HAP-1 (cell line): Measurements from ENCODE around the gene SLFN12.

Experiments used
- DNase-seq, 2 experiments: peaks; one replicate each; pipeline ENCODE4 v3.0.0-alpha.2; 2016 to 2020; ENCODE audit warnings: low spot score in 2 of 2
- H3K27me3 ChIP-seq: fragments of 250-450 bp; sonication (Bioruptor Pico); 2 replicates; pipeline ENCODE4 v1.5.1; 2020; ENCODE audit warnings: low read depth, mild to moderate bottlenecking, moderate library complexity
- H3K36me3 ChIP-seq: fragments of 250-450 bp; sonication (Bioruptor Pico); replicated peaks from 2 replicates; pipeline ENCODE4 v1.5.1; 2020; ENCODE audit warnings: mild to moderate bottlenecking
- H3K4me1 ChIP-seq: fragments of 250-450 bp; sonication (Bioruptor Pico); 2 replicates; pipeline ENCODE4 v1.5.1; 2020; ENCODE audit warnings: mild to moderate bottlenecking
- H3K4me3 ChIP-seq: fragments of 250-450 bp; sonication (Bioruptor Pico); 2 replicates; pipeline ENCODE4 v1.5.1; 2020; ENCODE audit warnings: mild to moderate bottlenecking, moderate library complexity
- H3K9me3 ChIP-seq: fragments of 250-450 bp; sonication (Bioruptor Pico); 2 replicates; pipeline ENCODE4 v1.5.1; 2020; ENCODE audit warnings: mild to moderate bottlenecking, moderate library complexity
- in situ Hi-C: fragments of 300-500 bp; cut with MboI; formaldehyde crosslinking; loops from 3 replicates; pipeline ENCODE4 v1.14.3; 2020; ENCODE audit warnings: low sequenced_read_pairs, inconsistent platforms, mixed read lengths

Gene SLFN12

DNA sequence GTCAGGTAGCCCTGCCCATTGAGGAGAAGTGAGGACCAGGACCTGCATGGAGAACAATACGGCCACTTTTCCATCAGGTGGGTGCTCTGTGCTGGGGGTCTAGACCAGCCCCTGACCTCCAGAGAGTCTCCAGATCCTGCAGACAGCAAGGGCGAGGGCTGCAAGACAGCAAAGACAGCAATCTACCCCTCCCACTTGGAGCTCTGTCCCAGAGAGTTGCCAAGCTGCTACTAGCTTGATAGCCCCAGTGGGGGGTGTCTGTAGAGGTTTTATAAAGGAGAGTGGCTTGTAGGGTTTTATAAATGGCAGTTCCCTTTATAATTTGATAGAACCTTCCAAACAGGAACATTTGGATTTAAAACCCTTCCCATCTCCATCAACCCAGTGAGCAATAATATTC, 42.1 kb downstream of the SLFN12 start:
- in situ Hi-C loops, result no loop called here
- H3K4me3 ChIP-seq, result no peak overlapping the region
- no peaks in the 10 kb centered on the region for H3K36me3 ChIP-seq
- H3K4me1 ChIP-seq, result no peaks in the 10 kb centered on the region
- H3K9me3 ChIP-seq, result 0 out of 2 replicates have a peak, but pooled peaks cover 2% of the 10 kb centered on the region
- H3K27me3 ChIP-seq, result no peaks in the 10 kb centered on the region
- DNase-seq, result no peak

DNA sequence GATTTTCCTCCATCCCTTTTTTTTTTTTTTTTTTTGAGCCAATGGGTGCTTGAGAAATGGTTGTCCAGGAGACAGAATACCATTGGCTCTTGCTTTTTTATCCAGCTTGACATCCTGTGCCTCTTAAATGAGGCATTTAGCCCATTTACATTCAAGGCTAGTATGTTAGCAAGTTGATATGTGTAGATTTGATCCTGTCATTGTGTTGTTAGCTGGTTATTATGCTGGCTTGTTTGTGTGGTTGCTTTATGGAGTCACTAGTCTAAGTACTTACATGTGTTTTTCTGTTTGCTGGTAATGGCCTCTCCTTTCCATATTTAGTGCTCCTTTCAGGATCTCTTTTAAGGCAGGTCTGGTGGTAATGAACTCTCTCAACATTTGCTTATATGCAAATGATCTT, 44.8 kb downstream of the SLFN12 start:
- DNase-seq, result no peak
- in situ Hi-C loops, result no loop called here
- Histone ChIP-seq H3K36me3 (no peaks in the 10 kb centered on the region), H3K4me3 (no peak overlapping the region), H3K27me3 (no peaks in the 10 kb centered on the region), H3K9me3 (0 out of 2 replicates have a peak, but pooled peaks cover 2% of the 10 kb centered on the region), H3K4me1 (no peaks in the 10 kb centered on the region)

DNA sequence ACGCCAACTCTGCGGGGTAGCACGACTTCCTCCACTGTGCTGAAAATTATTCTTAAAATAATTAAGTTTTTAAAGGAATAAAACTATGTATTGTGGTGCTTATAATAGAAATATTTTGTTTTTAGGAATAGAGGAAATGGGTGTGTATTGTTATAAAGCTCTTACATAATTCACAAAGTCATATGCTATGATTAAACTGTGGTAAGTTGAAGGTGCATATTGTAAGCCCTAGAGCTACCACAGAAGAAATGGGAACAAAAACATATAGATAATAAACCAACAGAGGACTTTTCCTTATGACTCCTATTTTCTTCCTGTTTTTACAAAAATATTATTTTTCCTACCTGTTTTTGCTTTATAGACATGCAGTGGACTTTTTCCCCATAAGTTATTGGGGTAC, 54.6 kb downstream of the SLFN12 start:
- Histone ChIP-seq H3K27me3 (no peaks in the 10 kb centered on the region), H3K4me3 (no peak overlapping the region), H3K36me3 (no peaks in the 10 kb centered on the region), H3K9me3 (peaks cover 3% of the 10 kb centered on the region; the same call in 1 of the 2 replicates), H3K4me1 (no peaks in the 10 kb centered on the region)
- in situ Hi-C loops, result no loop called here
- no peak for DNase-seq

DNA sequence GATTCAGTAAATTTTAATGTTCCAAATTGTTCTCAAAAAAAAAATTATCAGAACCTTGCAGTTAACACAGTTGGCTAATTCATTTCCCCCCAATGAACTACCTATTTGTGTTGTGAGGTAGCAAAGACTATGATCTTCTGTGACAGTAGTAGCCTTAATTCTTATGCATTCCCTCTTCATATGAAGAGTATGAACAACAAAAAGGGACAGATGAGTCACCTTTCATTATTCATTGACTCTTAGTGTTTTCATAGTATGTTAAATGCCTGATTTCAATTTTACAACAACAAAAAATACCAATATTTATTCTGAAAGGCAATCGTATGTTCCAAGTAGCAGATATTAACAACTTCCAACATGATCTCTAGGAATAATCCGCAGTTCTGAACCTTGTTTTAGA, 55.2 kb downstream of the SLFN12 start:
- no peak for DNase-seq
- in situ Hi-C loops, result no loop called here

DNA sequence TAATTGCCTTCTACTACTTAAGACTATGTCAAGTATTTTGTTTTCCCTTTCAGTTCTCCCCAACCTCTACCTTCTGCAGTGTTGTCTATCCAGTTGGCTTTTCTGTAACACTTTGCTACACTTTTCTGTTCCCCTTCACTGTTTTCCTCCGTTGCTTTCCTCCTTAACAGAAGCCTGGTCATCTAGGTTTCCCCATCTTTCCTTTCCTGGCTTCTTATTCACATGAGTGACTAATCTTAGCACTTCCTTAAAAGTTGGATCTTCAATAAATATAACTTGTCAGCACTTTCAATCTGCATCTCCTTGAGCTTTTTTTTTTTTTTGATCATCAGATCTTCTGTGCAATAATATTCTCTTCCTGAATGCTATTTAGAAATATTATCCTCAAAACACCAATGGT, 56.1 kb downstream of the SLFN12 start:
- Histone ChIP-seq H3K4me1 (peaks cover 9% of the 10 kb centered on the region), H3K9me3 (peaks cover 3% of the 10 kb centered on the region; the same call in 1 of the 2 replicates), H3K36me3 (no peaks in the 10 kb centered on the region), H3K27me3 (no peaks in the 10 kb centered on the region), H3K4me3 (no peak overlapping the region)
- in situ Hi-C loops, result no loop called here
- DNase-seq, result no peak

More for the DNA sequence above, 55.2 kb downstream of the SLFN12 start:
- H3K9me3 ChIP-seq, result peaks cover 3% of the 10 kb centered on the region; the same call in 1 of the 2 replicates
- H3K4me1 ChIP-seq, result peaks cover 3% of the 10 kb centered on the region; the same call in 1 of the 2 replicates
- H3K4me3 ChIP-seq, result no peak overlapping the region
- no peaks in the 10 kb centered on the region for H3K27me3 ChIP-seq
- H3K36me3 ChIP-seq, result no peaks in the 10 kb centered on the region

DNA sequence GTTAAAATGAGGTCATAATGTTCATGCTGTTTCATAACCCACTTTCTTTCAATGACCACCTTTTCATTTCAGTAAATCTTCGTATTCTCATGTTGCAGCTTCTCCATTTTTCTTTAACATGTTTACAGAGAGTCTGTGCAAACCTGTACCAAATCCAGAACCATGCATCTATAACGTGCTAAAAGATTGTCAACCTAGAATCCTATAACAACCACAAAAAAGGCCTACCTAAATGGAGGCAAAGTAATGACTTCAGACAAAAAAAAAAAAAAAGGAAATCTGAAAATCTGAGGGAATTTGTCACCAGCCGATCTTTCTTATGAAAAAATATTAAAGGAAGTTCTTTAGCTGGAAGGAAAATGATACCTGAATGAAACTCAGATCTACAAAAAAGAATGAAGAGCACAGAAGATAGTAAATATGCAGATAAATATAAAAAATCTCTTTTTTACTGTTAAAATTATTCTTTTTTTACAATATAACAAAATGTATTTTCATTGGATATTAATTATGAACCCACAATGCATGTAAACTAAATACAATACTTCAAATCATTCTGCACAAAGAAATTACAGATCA, 57.4 kb downstream of the SLFN12 start:
- in situ Hi-C loops, result no loop called here
- DNase-seq, result no peak
- H3K27me3 ChIP-seq, result no peaks in the 10 kb centered on the region

DNA sequence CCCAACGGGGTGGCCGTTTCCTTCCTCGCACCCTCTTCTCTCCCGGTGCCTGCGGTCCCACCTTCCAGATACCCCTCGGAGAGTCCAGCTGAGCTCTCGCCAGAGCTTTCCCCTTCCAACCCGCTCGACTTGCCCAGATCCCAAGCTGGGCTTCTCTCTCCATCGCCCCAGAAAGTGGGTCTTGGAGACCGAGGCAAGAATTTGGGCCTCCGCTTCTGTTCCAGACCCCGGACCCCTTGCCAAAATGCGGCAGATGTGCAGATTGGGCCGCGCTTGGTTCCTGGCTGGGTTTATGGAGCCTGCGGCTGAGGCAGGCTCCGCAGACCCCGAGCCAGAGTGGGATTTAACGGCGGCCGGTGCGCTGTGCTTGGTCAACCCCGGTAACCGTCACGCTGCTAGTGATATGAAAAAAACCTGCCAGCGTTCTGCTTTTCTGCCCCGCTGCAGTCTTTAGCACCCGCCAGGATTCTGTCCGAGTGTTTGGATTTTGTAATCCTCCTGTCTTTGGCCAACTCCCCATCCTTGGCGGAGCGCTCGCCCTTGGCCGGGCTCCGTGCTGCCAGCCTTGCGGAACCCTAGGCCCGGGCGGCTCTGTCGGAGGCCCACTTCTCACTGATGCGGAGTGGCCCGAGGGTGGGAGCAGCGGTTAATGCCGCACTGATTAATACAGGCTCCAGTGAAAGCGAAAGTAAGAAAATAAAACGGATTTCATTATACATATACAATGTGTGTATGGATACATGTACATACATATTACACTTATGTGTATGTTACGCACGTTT, 58.1 kb downstream of the SLFN12 start:
- Histone ChIP-seq H3K4me1 (peaks cover 9% of the 10 kb centered on the region), H3K36me3 (peaks cover 10% of the 10 kb centered on the region), H3K27me3 (no peaks in the 10 kb centered on the region), H3K4me3 (peak overlapping the region; percentile 53), H3K9me3 (peaks cover 6% of the 10 kb centered on the region)
- in situ Hi-C loops, result no loop called here
- DNase-seq, result peak; percentile 23 to 63

More for the DNA sequence above, 57.4 kb downstream of the SLFN12 start:
- peak overlapping the region; percentile 53 for H3K4me3 ChIP-seq
- peaks cover 9% of the 10 kb centered on the region for H3K4me1 ChIP-seq
- H3K36me3 ChIP-seq, result peaks cover 3% of the 10 kb centered on the region; the same call in 1 of the 2 replicates
- peaks cover 6% of the 10 kb centered on the region for H3K9me3 ChIP-seq

DNA sequence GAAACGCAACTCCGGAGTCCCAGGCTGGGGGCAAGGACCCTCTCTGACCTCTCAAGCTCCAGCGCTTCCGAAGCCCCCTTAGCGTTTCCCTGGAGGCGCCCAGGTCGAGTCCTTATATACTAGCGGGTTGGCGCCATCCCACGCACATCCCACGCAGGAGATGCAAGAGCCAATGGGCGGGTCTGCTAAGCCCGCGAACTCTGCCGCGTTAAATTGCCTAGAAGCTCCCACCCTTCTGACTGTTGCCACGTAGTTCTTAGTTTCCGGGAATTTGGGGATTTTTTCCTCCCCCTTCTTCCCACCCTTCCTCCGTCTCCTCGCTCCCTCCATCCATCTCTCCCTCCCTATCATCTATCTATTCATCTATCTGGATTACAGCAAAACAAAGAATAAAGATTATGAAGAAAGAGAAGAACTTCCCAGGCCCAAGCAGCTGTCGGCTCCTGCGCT, 58.7 kb downstream of the SLFN12 start, which contains the start of gene SLFN11:
Gene SLFN11, minus strand, starts transcription at position 88 of the 450 bp plus-strand sequence. CDS start 9,814 bp downstream, outside the sequence.
- H3K4me1 ChIP-seq, result peaks cover 9% of the 10 kb centered on the region
- H3K27me3 ChIP-seq, result no peaks in the 10 kb centered on the region
- peaks cover 11% of the 10 kb centered on the region for H3K36me3 ChIP-seq
- H3K4me3 ChIP-seq, result peak within 1 kb of the TSS; percentile 53
- peak; percentile 89 to 92 for DNase-seq
- peaks cover 6% of the 10 kb centered on the region for H3K9me3 ChIP-seq
- in situ Hi-C loops, result no loop called here

DNA sequence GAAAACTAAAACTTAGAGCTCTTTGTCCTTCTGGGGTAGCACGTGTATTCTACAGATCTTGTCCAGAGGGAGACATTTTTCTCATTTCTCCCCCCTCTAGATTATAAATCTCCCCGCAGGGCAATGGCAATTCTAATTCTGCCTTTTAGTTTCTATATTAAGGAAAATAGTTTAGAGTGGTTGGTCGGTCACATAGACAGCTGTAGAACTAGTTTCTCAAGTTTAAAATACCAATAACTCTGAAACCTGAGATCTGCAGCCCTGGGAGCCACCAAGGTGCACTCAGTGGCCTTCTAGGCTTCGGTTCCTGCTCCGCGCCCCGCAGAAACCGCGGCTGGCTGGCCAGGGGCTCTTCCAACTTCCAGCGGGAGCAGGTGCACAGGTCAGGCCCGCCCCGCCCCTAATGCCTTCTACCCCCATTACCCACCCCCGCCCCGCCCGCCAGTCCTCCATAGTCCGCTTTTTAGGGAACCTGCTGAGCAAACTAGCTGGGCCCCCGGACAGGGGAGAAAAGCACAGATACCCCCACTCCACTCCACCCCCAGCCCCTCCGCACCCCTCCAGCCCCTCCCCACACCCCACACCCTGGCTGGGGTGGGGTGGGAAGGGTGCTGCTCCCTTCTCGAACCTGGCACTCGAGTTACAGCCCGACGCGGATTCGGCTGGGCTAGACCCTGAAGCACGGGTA, 59.3 kb downstream of the SLFN12 start:
- Histone ChIP-seq H3K36me3 (peaks cover 11% of the 10 kb centered on the region), H3K27me3 (no peaks in the 10 kb centered on the region), H3K4me1 (peaks cover 9% of the 10 kb centered on the region), H3K9me3 (peaks cover 6% of the 10 kb centered on the region), H3K4me3 (peak overlapping the region; percentile 53)
- DNase-seq, result peak; percentile 29 to 67
- in situ Hi-C loops, result no loop called here

DNA sequence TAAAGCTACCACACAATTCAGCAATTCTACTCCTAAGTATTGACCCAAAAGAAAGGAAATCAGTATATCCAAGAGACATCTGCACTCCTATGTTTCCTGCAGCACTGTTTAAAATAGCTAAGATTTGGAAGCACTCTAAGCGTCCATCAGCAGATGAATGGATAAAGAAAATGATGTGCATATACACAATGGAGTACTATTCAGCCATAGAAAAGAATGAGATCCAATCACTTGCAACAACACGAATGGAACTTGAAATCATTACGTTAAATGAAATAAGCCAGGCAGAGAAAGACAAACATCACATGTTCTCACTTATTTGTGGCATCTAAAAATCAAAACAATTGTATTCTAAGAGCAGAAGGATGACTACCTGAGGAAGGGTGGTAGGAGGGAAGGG, 60.4 kb downstream of the SLFN12 start:
- DNase-seq, result no peak
- in situ Hi-C loops, result no loop called here
- Histone ChIP-seq H3K36me3 (peaks cover 11% of the 10 kb centered on the region), H3K4me3 (peak overlapping the region; percentile 53), H3K27me3 (no peaks in the 10 kb centered on the region), H3K4me1 (peaks cover 9% of the 10 kb centered on the region), H3K9me3 (peaks cover 6% of the 10 kb centered on the region)

DNA sequence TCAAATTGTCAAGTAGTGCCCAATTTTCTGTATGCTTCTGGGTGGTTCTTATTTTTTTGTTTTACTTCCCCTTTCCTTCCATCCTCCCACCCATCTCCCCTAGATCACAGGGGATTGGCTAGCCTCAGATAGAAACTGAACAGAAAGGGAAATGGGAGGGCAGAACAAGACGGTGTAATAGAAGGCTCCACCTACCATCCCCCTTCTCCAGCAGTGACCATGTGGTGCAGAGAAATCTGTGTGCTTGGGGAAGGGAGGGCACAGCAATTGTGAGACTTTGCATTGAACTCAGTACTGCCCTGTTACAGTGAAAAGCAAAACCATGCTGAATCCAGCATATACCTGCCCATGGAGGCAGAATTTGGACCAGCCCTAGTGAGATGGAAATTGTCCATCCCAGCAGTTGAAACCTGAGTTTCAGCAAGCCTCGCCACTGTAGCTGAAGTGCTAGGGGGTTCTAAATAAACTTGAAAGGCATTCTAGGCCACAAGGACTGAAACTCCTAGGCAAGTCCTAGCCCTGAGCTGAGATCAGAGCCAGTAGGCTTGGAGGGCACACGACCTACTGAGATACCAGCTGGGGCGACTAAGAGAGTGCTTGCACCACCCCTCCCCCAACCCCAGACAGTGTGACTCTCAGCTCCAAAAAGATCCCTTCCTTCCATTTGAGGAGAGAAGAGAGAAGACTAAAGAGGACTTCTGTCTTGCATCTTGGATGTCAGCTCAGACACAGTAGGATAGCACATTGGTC, 64.0 kb downstream of the SLFN12 start:
- peaks cover 25% of the 10 kb centered on the region for H3K36me3 ChIP-seq
- no peak overlapping the region for H3K4me3 ChIP-seq
- DNase-seq, result no peak
- peaks cover 6% of the 10 kb centered on the region for H3K9me3 ChIP-seq
- H3K4me1 ChIP-seq, result peaks cover 9% of the 10 kb centered on the region
- no peaks in the 10 kb centered on the region for H3K27me3 ChIP-seq
- in situ Hi-C loops, result no loop called here

DNA sequence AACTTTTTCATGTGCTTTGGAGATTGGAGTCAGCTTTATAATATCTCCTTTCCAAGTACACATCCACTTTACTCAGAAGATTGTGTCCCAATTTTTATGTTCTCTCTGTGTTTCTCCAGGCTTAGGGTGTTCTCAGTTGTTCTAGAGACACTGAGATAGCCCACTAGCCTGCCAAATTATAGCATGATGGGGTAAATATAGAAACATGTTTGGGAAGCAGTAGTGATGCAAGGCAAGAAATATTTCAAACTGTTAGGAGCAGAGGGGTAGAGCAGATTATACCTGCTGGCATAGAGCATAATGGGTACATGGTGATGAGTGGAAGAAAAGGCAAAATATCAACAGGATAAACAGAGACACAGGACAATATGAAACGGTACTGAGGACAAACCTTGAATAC, 71.3 kb downstream of the SLFN12 start:
- Histone ChIP-seq H3K9me3 (no peaks in the 10 kb centered on the region), H3K4me1 (no peaks in the 10 kb centered on the region), H3K36me3 (peaks cover 63% of the 10 kb centered on the region), H3K4me3 (no peak overlapping the region), H3K27me3 (no peaks in the 10 kb centered on the region)
- DNase-seq, result no peak
- in situ Hi-C loops, result no loop called here
